BLaER1 treated with 17β-estradiol and CSF1 and Interleukin-3, amounts not matched to agents 10 nM and 100 nM (cell line): ENCODE data around the gene GDI2.

Source experiments
- H3K27ac ChIP-seq, 11 experiments: shearing (Covaris generic); formaldehyde crosslinking; 2 replicates each; pipeline ENCODE4 v1.8.1; 2022
- H3K27me3 ChIP-seq, 11 experiments: shearing (Covaris generic); formaldehyde crosslinking; 2 replicates each; pipeline ENCODE4 v1.8.1; 2022
- H3K36me3 ChIP-seq, 11 experiments: shearing (Covaris generic); formaldehyde crosslinking; 2 replicates each; pipeline ENCODE4 v1.8.1; 2022
- H3K4me1 ChIP-seq, 10 experiments: shearing (Covaris generic); formaldehyde crosslinking; 2 replicates each; pipeline ENCODE4 v1.8.1; 2022
- H3K4me2 ChIP-seq, 11 experiments: shearing (Covaris generic); formaldehyde crosslinking; 2 replicates each; pipeline ENCODE4 v1.8.1; 2022
- H3K4me3 ChIP-seq, 10 experiments: shearing (Covaris generic); formaldehyde crosslinking; 2 replicates each; pipeline ENCODE4 v1.8.1; 2022
- H3K9ac ChIP-seq, 11 experiments: shearing (Covaris generic); formaldehyde crosslinking; 2 replicates each; pipeline ENCODE4 v1.8.1; 2022
- H3K9me3 ChIP-seq, 11 experiments: shearing (Covaris generic); formaldehyde crosslinking; replicated peaks in 1 of 11; 2 replicates each; pipeline ENCODE4 v1.8.1; 2022
- H4K20me1 ChIP-seq, 11 experiments: shearing (Covaris generic); formaldehyde crosslinking; 2 replicates each; pipeline ENCODE4 v1.8.1; 2022
- Cebpa-rat ChIP-seq, 11 experiments: shearing (Covaris generic); IDR thresholded peaks; 2 replicates each; pipeline ENCODE4 v1.8.1; 2022

Gene GDI2

GRCh38 chr10:5806745-5807144 is 6.5 kb downstream of the GDI2 start:
- peak overlapping the region in 9 of 11 experiments; percentile 8 to 57 (median 35); a peak in 14 of 22 replicates for H3K4me2 ChIP-seq
- H3K9ac ChIP-seq, result peak overlapping the region in 2 of 11 experiments; percentile 12 to 44; a peak in 1 of 22 replicates
- no peak overlapping the region for H3K4me3 ChIP-seq
- peaks cover 35 to 74% (median 50%) of the 10 kb centered on the region in 10 experiments for H3K4me1 ChIP-seq
- TF ChIP-seq Cebpa-rat (IDR thresholded peaks at IDR 0.05), result no peak
- peaks cover 100% of the 10 kb centered on the region in 11 experiments for H4K20me1 ChIP-seq
- peaks cover 19 to 83% (median 60%) of the 10 kb centered on the region in 11 experiments for H3K36me3 ChIP-seq
- peaks cover 0 to 5% (median 0%) of the 10 kb centered on the region in 11 experiments; a peak in 1 of 22 replicates for H3K9me3 ChIP-seq
- H3K27ac ChIP-seq, result no peak overlapping the region
- no peaks in the 10 kb centered on the region for H3K27me3 ChIP-seq

- Histone ChIP-seq H3K4me1 (peaks cover 35 to 69% (median 43%) of the 10 kb centered on the region in 10 experiments), H3K27ac (no peak overlapping the region), H3K4me2 (peak overlapping the region in 2 of 11 experiments; percentile 44 to 57; a peak in 2 of 22 replicates), H3K36me3 (peaks cover 29 to 93% (median 70%) of the 10 kb centered on the region in 11 experiments), H3K4me3 (no peak overlapping the region), H3K9me3 (peaks cover 0 to 5% (median 0%) of the 10 kb centered on the region in 11 experiments; a peak in 1 of 22 replicates), H4K20me1 (peaks cover 100% of the 10 kb centered on the region in 11 experiments), H3K9ac (no peak overlapping the region), H3K27me3 (no peaks in the 10 kb centered on the region)
- no peak for TF ChIP-seq Cebpa-rat (IDR thresholded peaks at IDR 0.05)
These were observed 7.5 kb downstream of the GDI2 start for GRCh38 chr10:5805711-5806110.

- Histone ChIP-seq H3K9me3 (peaks cover 0 to 5% (median 0%) of the 10 kb centered on the region in 11 experiments; a peak in 1 of 22 replicates), H3K4me3 (no peak overlapping the region), H3K36me3 (peaks cover 34 to 98% (median 75%) of the 10 kb centered on the region in 11 experiments), H4K20me1 (peaks cover 100% of the 10 kb centered on the region in 11 experiments), H3K9ac (no peak overlapping the region), H3K4me2 (peak overlapping the region in 2 of 11 experiments; percentile 44 to 57; a peak in 3 of 22 replicates), H3K27ac (no peak overlapping the region), H3K27me3 (no peaks in the 10 kb centered on the region), H3K4me1 (peaks cover 32 to 64% (median 39%) of the 10 kb centered on the region in 10 experiments)
- no peak for TF ChIP-seq Cebpa-rat (IDR thresholded peaks at IDR 0.05)
These were observed 8.0 kb downstream of the GDI2 start for GRCh38 chr10:5805260-5805659.

- TF ChIP-seq Cebpa-rat (IDR thresholded peaks at IDR 0.05), result no peak
- H3K9me3 ChIP-seq, result peaks cover 0 to 5% (median 0%) of the 10 kb centered on the region in 11 experiments; a peak in 1 of 22 replicates
- H4K20me1 ChIP-seq, result peaks cover 99 to 100% (median 100%) of the 10 kb centered on the region in 11 experiments
These were observed 8.8 kb downstream of the GDI2 start for GRCh38 chr10:5804386-5804785.

GRCh38 chr10:5800782-5801181 is 12.5 kb downstream of the GDI2 start:
- peaks cover 0 to 20% (median 4%) of the 10 kb centered on the region in 10 experiments; a peak in 6 of 20 replicates for H3K4me1 ChIP-seq
- peaks cover 77 to 100% (median 99%) of the 10 kb centered on the region in 11 experiments for H4K20me1 ChIP-seq
- no peak overlapping the region for H3K4me2 ChIP-seq
- H3K27ac ChIP-seq, result no peak overlapping the region
- TF ChIP-seq Cebpa-rat (IDR thresholded peaks at IDR 0.05), result 0 out of 22 replicates have a peak, but pooled peaks of 1 of the 11 experiments have one; percentile 10
- H3K9ac ChIP-seq, result no peak overlapping the region
- H3K36me3 ChIP-seq, result peaks cover 68 to 100% (median 90%) of the 10 kb centered on the region in 11 experiments
- H3K4me3 ChIP-seq, result no peak overlapping the region
- 0 out of 22 replicates have a peak, but pooled peaks cover 0 to 5% (median 0%) of the 10 kb centered on the region in 11 experiments for H3K9me3 ChIP-seq
- no peaks in the 10 kb centered on the region for H3K27me3 ChIP-seq

More at GRCh38 chr10:5804386-5804785, 8.8 kb downstream of the GDI2 start:
- Histone ChIP-seq H3K4me1 (peaks cover 23 to 56% (median 30%) of the 10 kb centered on the region in 10 experiments), H3K4me3 (no peak overlapping the region), H3K9ac (no peak overlapping the region), H3K27me3 (no peaks in the 10 kb centered on the region), H3K27ac (no peak overlapping the region), H3K36me3 (peaks cover 42 to 100% (median 83%) of the 10 kb centered on the region in 11 experiments), H3K4me2 (no peak overlapping the region; a peak in 1 of 22 replicates)

- H3K4me2 ChIP-seq, result no peak overlapping the region
- no peak overlapping the region for H3K9ac ChIP-seq
- no peaks in the 10 kb centered on the region for H3K4me1 ChIP-seq
- H3K4me3 ChIP-seq, result no peak overlapping the region
- H3K27me3 ChIP-seq, result no peaks in the 10 kb centered on the region
- peaks cover 98 to 100% (median 99%) of the 10 kb centered on the region in 11 experiments for H3K36me3 ChIP-seq
- no peak overlapping the region; a peak in 1 of 22 replicates for H3K27ac ChIP-seq
- peaks cover 30 to 97% (median 90%) of the 10 kb centered on the region in 11 experiments for H4K20me1 ChIP-seq
- TF ChIP-seq Cebpa-rat (IDR thresholded peaks at IDR 0.05), result no peak
- H3K9me3 ChIP-seq, result no peaks in the 10 kb centered on the region; a peak in 1 of 22 replicates
These were observed 19.0 kb downstream of the GDI2 start for GRCh38 chr10:5794236-5794635.

GRCh38 chr10:5789626-5790025 is 23.6 kb downstream of the GDI2 start:
- Histone ChIP-seq H3K9me3 (peaks cover 0 to 35% (median 26%) of the 10 kb centered on the region in 11 experiments; a peak in 20 of 22 replicates), H3K4me2 (no peak overlapping the region), H3K4me1 (no peaks in the 10 kb centered on the region), H3K27ac (no peak overlapping the region), H3K36me3 (peaks cover 98 to 100% (median 99%) of the 10 kb centered on the region in 11 experiments), H3K4me3 (no peak overlapping the region), H4K20me1 (peaks cover 26 to 95% (median 79%) of the 10 kb centered on the region in 11 experiments; a peak in 20 of 22 replicates), H3K27me3 (no peaks in the 10 kb centered on the region), H3K9ac (no peak overlapping the region)
- TF ChIP-seq Cebpa-rat (IDR thresholded peaks at IDR 0.05), result no peak

GRCh38 chr10:5788969-5789368 is 24.3 kb downstream of the GDI2 start:
- Histone ChIP-seq H3K9ac (no peak overlapping the region), H3K27me3 (no peaks in the 10 kb centered on the region), H3K4me1 (no peaks in the 10 kb centered on the region), H4K20me1 (peaks cover 26 to 93% (median 78%) of the 10 kb centered on the region in 11 experiments; a peak in 20 of 22 replicates), H3K9me3 (peaks cover 0 to 41% (median 32%) of the 10 kb centered on the region in 11 experiments; a peak in 20 of 22 replicates), H3K4me2 (no peak overlapping the region), H3K27ac (no peak overlapping the region), H3K4me3 (no peak overlapping the region), H3K36me3 (peaks cover 99 to 100% (median 100%) of the 10 kb centered on the region in 11 experiments)
- no peak for TF ChIP-seq Cebpa-rat (IDR thresholded peaks at IDR 0.05)

- Histone ChIP-seq H3K4me3 (peak overlapping the region in 1 of 10 experiments; percentile 20; a peak in 1 of 20 replicates), H3K4me1 (peaks cover 0 to 19% (median 0%) of the 10 kb centered on the region in 10 experiments; a peak in 5 of 20 replicates), H3K27me3 (no peaks in the 10 kb centered on the region), H3K9ac (no peak overlapping the region), H3K4me2 (no peak overlapping the region), H4K20me1 (peaks cover 18 to 85% (median 70%) of the 10 kb centered on the region in 11 experiments; a peak in 21 of 22 replicates), H3K9me3 (peaks cover 7 to 74% (median 52%) of the 10 kb centered on the region in 11 experiments; a peak in 20 of 22 replicates), H3K36me3 (peaks cover 98 to 100% (median 100%) of the 10 kb centered on the region in 11 experiments), H3K27ac (no peak overlapping the region)
- TF ChIP-seq Cebpa-rat (IDR thresholded peaks at IDR 0.05), result no peak
These were observed 29.9 kb downstream of the GDI2 start for GRCh38 chr10:5783300-5783699.
